ENCODE data around the gene DISC1.
"Not testable (repeated sequence)": the region's sequence is repeated elsewhere in the genome, so short reads cannot be mapped to it uniquely, and the experiment has no call there.

Gene DISC1

DNA sequence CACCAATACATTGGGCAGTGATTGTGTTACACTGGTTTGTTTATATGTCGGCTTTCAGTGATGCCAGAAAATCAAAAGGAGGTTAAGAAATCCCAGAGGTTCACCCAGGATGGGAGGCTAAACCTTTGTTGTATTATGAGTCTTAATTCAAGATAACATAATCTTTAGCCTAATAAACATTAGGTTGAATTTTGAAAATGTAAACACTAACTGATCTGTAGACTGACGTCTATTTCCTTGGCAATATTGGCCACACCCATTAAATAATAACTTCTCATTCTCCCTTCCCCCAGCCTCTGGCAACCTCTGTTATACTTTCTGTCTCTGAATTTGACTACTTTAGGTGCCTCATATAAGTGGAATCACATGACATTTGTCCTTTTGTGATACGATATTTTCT lies 238.7 kb downstream of the DISC1 start:
- no peak for DNase-seq

DNA sequence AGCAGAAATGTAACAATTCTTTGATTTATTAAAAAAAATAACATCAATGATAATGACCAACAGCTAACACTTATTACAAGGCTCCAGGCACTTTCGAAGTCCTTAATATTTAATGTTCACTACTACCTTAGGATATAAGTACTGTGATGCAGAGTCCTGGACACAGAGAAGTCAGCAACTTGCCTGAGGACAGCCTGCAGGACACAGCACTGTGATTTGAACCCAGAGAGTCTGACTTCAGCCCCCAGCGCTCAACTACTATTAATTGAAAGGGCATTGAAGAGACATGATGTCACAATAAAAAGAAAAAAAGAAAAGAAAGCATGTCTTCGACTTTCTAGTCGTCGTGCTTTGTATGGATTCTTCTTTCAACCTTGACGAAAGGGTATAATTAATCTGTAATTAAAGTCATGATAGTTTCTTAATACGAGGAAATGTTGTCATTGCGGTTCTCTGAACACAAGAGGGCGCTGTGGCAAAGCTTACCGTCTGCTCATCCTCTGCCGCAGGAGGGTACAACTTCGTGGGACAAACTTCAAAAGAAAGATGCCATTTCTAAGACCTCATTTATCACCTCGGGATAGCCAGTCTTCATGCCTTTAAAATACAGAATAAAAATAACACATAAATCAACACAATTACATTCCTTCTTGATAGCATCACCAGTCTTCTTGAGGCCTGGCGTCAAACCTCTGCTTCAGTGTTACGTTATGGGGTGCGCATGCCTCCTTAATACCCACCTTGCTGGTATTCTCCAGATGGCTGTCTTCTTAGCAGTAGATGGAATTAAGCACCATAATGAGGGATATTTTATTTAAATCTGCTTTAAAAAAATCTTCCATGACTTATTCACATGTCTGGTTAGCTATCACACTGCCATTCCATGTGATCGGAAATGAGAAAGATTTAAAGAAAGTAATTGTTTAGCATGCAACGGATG lies 240.1 kb downstream of the DISC1 start:
- peak; percentile 32 for DNase-seq

DNA sequence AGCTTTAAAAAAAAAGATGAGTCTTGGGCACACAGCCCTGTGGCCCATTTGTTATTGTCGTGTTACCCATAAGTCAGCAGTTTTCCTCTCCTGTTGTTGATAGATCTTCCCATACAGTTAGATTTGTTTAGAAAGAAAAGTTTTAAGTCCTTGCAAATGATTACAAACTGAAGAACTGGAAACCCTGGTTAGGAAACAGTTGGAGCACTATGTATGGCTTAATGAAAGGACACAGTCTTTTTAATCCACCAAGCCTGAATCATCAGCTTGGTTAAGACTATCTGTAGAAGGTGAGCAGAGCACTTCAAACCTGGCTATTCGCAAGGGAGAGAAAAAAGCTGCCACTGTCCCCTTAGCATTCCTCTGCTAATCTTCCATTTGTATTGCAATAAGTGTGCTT lies 241.0 kb downstream of the DISC1 start:
- DNase-seq, result no peak

DNA sequence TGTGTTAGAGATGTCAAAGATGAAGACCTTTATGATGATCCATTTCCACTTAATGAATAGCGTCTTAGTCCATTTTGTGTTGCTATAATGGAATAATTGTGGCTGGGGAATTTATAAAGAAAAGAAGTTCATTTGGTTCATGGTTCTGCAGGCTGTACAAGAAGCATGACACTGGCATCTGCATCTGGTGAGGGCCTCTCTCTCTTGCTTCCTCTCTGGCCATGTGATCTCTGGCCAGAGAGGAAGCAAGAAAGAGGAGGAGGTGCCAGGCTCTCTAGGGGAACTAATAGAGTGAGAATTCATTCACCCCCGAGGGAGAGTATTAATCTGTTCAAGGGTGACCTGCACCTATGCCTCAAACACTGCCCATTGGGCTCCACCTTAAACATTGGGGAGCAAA lies 242.8 kb downstream of the DISC1 start:
- no peak for DNase-seq

DNA sequence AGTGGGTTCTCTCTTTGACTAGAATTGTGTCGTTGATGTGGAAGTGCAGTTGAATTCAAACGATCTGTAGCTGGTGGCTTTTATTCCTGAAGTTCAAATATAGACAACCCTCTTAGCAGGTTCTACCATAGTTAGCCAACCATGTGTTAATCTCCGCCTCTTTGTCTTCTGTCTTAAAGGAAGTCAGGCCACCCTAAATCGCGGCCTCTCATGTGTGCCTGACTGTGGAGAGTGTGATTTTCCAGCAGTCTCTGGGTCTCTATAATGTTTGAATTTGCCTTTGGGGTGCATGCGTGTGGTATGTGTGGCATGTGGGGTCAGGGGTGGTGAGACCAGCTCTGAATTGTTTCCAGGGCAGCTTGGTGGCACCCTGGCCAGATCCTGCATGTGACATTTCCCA lies 244.9 kb downstream of the DISC1 start:
- DNase-seq, result no peak

DNA sequence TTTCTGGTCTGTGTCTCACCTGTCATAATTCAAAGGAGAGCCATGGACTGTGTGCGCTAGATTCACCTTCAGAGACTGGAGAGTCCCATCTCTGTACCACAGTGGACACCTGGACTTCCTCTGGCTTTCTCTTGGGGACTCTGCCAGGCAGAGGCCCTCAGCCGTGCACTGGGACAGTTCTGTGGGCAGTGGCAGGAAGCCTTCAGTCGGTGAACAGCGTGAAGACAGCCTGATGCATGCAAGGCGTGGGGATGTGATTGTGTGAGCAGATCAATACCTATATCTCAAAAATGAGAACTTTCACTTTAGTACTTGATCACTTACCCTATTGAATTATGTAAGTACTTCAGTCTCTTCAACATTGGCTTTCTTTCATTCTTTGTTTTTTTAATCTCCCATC lies 245.3 kb downstream of the DISC1 start:
- DNase-seq, result no peak

DNA sequence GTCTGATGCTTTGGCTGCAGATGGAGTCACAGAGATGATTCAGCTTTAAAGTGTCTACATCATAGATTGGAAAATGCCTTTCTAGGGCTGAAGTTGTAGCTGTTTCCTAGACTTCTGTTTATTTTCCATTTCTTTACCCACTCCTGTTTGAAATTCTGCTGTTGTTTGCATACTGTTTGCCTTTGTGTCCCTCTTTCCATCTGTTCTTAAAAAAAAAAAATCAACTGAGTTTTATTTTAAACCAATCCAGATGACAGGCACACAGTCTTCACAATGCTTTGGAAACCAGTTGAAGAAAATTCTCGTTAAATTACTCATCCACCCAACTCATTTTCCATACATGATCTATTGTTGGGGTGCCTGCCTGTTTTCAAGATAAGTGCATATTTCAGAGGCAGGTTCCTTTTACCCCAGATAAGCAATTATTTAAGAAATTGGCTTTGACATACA lies 245.9 kb downstream of the DISC1 start:
- no peak for DNase-seq

DNA sequence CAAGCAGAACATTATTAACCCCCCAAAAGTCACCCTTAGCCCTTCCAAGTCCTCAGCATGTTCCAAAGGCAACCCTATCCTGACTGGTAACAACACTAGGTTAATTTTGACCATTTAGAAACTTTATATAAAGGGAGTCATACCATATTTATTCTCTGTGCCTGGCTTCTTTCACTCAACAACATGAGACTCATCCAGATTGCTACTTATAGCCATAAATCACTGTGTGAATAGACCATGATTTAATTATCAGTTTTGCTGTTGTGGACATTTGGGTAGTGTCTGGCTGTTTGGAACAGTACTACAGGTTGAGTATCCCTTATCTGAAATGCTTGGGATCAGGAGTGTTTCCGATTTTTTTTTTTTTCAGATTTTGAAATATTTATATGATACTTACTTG lies 252.1 kb downstream of the DISC1 start:
- no peak for DNase-seq

DNA sequence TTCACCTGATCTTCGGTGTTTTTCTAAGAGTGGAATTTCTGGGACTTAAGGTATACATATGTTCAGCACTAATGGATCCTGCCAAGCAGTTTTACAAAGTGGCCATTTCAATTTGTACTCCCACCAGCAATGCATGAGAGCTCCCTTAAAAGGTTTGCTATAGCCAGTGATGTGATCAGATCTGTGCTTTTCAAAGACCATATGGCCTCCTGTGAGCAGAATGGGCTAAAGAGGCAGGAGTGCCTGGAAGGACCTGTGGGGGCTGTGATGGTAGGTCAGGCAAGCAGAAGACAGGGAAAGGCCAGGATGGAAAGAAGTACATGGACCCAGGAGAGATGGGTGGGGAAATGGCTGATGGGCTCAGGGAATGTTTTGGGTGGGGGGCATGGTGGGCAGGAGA lies 252.7 kb downstream of the DISC1 start:
- DNase-seq, result no peak

DNA sequence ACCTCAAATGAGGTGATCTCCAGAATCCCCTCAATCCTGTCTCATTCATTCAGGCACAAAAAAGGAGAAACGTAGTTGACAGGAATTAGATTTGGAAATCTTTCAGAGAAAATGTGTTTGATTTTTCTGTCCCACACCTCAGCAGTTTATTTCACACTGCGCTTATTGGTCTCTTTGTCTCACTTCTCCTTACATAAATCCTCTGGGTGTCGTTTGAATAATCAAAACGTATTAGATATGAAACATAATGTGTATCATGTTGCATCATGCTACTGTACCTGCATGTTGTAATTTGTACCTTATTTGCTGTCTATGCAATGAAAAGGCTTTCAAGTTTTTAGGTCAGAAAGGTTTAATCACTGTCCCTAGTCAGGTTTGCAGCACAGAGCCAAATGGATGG lies 255.7 kb downstream of the DISC1 start:
- no peak for DNase-seq

DNA sequence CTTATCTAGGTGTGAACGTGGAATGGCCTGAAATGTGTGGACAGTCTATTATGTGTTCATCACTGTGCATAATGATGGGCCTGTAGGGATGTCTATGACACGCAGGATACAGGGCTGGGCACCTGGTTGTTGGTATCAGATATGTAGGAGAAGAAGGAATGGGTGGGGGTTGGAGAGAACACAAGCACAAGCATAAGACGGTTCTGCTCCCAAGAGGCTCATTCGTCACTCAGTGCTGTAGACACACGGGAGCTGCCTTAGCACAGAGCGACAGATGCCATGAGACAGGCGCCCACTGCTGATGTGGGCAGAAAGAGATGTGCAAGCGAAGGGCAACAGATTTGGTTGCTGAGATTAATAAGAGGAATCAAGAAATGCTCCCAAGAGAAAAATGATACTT lies 256.2 kb downstream of the DISC1 start:
- DNase-seq, result no peak

DNA sequence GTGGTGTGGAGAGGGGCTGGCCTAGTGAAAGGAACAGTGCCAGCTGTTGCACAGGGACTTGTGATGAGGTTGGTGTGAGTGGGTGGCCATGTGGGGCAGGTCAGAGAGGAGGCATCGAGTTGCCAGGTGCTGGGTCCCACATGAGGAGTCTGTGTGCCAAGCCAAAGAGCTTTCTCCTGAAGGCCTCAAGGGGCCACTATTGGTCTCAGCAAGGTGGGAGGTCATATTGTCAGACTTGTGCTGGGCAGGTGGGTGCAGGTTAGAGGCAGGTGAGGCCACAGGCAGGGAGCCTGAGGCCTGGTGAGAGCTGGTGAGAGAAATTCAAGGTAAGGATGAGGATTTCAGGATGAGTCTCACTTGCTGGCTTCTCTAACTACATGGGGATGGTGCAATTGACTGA lies 256.8 kb downstream of the DISC1 start:
- no peak for DNase-seq

DNA sequence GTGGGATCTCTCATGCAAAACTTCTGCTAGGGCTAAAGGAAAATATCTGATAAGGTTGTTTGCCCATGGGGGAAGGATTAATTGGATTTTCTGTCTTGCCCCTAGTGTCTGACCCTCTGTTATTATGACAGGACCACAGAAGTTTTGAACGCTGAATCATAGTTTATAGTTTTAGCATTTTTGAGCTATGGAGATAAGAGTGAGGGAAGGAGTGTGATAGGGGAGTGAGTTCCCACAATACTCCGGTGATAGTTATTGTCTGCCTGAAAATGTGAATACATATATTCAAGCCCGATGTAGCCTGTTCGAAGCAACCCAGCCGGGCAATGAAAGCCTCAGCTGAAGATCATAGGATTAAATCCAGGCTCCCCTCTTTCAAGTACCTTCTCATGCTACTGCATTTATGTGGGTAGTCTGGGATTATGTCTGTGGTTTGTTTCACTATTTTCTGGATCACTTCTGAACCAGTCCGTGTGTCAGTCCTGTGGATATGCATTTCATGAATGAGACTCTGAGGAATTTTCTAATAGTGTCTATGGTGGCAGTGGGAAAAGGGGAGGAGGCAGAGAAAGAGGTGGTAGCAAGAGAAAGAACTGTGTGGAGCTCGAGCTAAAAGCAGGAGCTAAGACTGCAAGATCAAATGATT lies 258.7 kb downstream of the DISC1 start:
- DNase-seq, result no peak

DNA sequence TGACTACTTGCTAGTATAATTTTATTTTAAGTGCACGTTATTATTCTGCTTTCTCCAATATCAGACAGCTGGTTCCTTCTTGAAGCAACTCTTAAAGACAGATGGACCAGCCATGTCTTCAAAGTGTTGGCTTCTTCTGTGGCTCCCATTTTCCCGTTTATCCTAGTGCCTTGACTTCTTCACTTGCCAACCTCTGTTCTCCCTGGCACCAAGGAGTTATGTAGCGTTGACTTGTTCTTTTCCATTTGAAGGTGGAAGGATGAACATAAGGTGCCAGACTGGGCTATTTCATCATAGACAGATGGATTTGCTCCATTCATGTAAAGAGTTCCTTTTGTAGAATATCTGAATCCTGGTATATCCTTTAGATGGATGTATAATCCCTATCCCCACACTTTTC lies 260.6 kb downstream of the DISC1 start:
- no peak for DNase-seq

DNA sequence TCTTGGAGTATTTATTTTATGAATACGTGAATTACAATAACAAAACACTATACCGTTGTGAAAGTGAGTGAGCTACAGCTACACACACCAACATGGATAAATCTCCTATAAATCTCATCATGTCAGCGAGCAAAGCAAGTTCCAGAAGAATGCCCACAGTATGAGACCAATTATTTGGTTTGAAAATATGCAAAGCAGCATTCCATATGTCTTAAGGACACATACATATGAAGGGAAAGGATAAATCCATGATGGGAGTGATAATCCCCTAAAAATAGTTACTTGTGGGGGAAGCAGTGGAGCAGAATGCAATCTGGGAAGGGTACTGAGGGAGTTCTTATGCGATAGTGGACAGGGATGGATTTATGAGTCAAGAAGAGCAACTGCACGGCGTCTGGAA lies 261.3 kb downstream of the DISC1 start:
- no peak for DNase-seq

DNA sequence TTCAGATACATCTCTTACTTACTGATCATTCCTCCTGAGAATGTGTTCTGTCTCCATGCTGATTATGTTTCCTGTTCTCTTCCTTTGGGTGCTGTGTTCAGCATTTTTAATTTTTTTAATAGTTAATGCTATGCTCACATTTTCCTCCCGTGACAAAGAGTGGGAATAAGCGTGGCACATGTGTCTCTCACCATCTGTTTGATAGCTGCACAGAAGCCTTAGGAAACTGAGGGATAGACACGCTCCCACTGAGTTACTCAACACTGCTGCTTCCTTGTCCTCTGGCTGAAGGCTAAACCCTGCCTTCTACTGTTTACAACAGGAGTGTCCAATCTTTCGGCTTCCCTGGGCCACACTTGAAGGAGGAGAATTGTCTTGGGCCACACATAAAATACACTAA lies 264.2 kb downstream of the DISC1 start:
- no peak for DNase-seq

DNA sequence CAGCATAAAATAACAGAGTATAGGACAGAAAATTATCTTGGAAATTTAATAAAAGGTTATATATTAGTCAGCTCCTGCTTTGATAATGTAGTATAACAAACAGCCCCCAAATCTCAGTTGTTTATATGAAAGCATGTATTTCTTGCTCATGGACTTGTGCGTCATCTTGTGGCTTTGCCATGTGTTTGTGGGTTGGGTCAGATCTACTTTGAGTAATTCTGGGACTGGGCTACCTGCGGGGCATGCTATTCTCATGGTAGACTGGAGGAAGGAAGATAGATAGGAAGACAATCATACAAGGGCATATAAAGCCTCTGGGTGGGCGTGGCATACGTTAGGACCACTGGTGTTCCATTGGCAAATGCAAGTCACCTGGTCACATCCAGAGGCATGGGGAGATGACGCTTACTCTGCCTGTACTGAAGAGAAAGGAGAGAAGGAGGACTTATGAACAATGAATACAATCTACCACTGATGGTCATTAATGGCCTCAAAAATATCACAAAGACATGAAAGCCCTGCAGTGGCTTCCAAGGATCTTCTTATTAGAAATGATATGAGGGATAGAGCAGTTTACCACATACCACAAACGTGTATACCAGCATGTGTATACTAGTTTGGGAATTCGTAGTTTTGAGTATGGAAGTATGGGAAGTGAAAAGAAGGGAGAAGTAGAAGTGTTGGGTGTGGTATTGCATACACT lies 267.0 kb downstream of the DISC1 start:
- no peak for DNase-seq

DNA sequence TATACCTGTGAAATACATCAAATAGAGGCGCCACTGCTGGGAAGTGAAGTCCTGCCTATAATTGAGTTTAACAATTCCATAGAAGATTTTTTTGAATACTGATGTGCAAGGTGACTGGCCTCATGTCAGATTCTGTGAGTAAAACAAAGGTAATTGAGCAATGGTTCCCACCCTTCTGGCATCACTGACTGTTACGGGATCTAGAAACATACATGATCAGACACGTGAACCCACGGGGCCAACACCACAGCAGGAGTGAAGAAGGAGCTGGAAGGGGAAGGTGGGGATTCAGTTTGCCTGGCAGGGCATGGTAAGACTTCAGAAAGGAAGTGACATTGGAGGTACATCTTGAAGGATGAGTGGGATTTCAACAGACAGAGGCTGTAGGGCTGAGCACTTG lies 270.2 kb downstream of the DISC1 start:
- no peak for DNase-seq

DNA sequence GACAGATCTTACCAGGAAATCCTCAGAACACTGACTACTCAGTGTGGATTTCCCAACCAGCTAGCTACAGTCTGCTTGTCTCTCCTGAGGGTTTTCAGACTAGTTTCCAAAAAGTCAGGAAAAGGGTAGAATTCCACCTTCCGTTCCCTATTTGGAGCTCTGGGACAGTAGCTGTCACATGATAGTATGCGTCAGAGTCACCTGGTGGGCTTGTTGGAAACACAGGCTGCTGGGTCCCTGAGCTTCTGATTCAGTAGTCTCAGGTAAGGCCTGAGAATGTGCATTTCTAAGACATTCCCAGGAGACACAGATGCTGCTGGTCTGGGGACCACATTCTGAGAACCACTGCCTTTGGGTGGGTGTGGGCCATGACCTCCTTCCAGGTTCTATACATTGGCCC lies 272.5 kb downstream of the DISC1 start:
- DNase-seq, result no peak

DNA sequence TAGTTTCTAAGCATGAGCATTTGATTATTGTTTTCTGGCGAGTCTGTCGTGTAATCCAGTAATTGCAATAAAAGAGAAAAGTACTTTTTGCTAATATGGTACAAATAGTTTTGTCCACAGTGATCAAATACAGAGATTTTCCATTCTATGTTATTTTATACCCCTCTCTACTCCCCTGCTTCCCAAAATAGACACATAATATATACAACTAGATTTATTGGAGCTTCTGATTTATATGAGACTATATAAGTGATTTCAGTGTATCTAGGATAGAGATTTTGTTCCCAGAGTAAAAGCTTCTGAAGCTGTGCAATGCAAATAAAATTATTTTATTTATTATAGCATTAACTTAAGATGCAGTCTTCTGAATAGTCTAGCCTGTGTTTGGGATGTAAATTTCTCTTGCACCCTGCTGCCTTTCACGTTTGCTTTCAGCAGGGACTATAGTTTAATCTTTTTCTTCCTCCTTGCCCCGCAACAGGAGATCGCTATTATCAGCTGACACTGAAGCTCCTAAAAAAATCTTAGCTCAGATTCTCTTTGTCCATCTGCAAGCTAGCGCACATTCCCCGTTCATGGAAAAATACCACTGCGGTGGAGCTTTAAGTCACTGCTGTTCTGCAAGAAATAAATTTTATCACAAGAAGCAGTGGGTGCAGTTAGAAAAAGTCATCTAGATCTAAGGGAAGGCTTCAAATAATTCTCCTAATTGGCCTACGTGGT lies 273.3 kb downstream of the DISC1 start:
- no peak for DNase-seq

DNA sequence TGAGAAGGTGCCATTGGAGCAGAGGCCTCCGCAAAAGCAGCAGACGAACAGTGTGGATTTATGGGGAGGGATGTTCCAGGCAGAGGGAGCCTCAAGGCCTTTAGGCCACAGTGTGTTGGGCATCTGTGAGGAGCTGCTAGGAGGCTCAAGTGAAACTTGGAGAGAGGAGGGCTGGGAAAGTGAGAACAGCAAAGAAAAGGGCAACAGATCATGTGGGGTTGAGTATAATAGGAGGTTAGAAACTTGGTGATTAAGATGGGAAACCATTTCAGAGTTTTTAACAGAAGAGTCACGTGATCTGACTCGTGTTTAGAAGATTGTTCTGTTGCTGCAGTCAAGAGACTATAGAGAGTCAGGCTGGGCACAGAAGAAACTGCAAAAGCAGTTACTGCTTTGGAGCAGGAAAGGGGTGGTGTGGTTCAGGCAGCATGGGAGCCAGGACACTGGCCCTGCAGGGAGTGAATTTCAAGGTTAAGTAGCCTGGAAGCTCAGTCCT lies 277.0 kb downstream of the DISC1 start:
- DNase-seq, result no peak

DNA sequence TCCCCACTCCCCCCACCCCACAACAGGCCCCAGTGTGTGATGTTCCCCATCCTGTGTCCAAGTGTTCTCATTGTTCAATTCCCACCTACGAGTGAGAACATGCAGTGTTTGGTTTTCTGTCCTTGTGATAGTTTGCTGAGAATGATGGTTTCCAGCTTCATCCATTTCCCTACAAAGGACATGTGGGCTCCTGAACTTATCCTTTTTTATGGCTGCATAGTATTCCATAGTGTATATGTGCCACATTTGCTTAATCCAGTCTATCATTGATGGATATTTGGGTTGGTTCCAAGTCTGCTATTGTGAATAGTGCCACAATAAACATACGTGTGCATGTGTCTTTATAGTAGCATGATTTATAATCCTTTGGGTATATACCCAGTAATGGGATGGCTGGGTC lies 280.7 kb downstream of the DISC1 start:
- DNase-seq, result not testable (repeated sequence)

DNA sequence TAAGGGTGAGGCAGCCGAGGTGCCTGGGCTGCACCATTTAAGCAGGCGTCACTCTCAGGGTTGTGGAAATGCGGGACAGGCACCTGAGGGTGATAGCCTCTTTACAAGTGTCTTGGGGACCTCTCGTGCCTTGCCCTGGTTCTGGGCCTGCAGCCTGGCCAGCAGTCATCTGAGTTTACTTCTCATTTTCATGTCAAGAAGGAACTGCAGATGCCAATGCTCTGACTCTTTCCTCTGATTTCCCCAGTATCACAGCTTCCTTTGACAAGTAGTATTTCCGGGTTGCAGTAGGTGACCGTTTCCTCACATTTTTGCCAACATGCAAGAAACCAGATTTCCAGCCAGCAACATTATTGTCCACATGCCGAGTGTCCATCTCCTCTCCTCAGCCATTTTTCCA lies 286.9 kb downstream of the DISC1 start:
- no peak for DNase-seq

Data from stimulated activated CD4-positive, alpha-beta T cell treated with anti-CD3 and anti-CD28 coated beads, Interleukin-1b, Interleukin-23, amount 100 ng/mL, for 48 hours (primary cell).